Measurements from ENCODE around the gene PRKD2. TPM values are rescaled to one million over a fixed set of nuclear protein-coding genes. Genes with fewer than 3 reads are reported as not detected.

Gene PRKD2
- total RNA-seq, 2 donors from 2014 or later: 18.9 to 58.3 TPM

GRCh38 chr19:46674416-46675178 lies 42.3 kb downstream of the PRKD2 start:
- ATAC-seq (peak; percentile 22), DNase-seq (no peak)
- WGBS, 2 donors: 88 to 95% methylated on average over 11 to 21 of the region's 21 CpGs
- H3K36me3 ChIP-seq (replicated peaks in 1 of 2; ENCODE audit: insufficient read depth in 1 of 2, low read depth in 2 of 2): peaks cover 8 to 19% of the 10 kb centered on the region in 2 donors
- TF ChIP-seq POLR2A (IDR thresholded peaks at IDR 0.05) (no peak), CTCF (IDR thresholded peaks at IDR 0.05) (no peak)
- no peaks in the 10 kb centered on the region for H3K27me3 ChIP-seq
- H3K9me3 ChIP-seq: no peaks in the 10 kb centered on the region
- no peaks in the 10 kb centered on the region for H3K4me1 ChIP-seq
- no peak overlapping the region for H3K27ac ChIP-seq
- H3K4me3 ChIP-seq: no peak overlapping the region
- intact Hi-C loops (cut with DNase I): no loop called here

- no peaks in the 10 kb centered on the region for H3K4me1 ChIP-seq
- no peaks in the 10 kb centered on the region for H3K27me3 ChIP-seq
- DNase-seq: no peak
- H3K27ac ChIP-seq: no peak overlapping the region
- intact Hi-C loops (cut with DNase I): no loop called here
- H3K36me3 ChIP-seq (replicated peaks in 1 of 2; ENCODE audit: insufficient read depth in 1 of 2, low read depth in 2 of 2): peaks cover 8 to 14% of the 10 kb centered on the region in 2 donors
- TF ChIP-seq CTCF (IDR thresholded peaks at IDR 0.05) (no peak), POLR2A (IDR thresholded peaks at IDR 0.05) (no peak)
- no peak overlapping the region for H3K4me3 ChIP-seq
- no peaks in the 10 kb centered on the region for H3K9me3 ChIP-seq
- ATAC-seq: no peak
Measured at GRCh38 chr19:46670813-46671212, 46.1 kb downstream of the PRKD2 start.

GRCh38 chr19:46668662-46669061 lies 48.3 kb downstream of the PRKD2 start:
- H3K4me3 ChIP-seq: no peak overlapping the region
- WGBS, 2 donors: 90 to 93% methylated on average over 3 of the region's 3 CpGs
- no peaks in the 10 kb centered on the region for H3K9me3 ChIP-seq
- H3K27me3 ChIP-seq: no peaks in the 10 kb centered on the region
- DNase-seq (no peak), ATAC-seq (no peak)
- H3K4me1 ChIP-seq: no peaks in the 10 kb centered on the region
- H3K27ac ChIP-seq: no peak overlapping the region
- peaks cover under 1 to 4% of the 10 kb centered on the region in 2 donors for H3K36me3 ChIP-seq (replicated peaks in 1 of 2; ENCODE audit: insufficient read depth in 1 of 2, low read depth in 2 of 2)
- intact Hi-C loops (cut with DNase I): loop anchor here (5.0 kb wide), 1 partner anchor 56 kb away; no protein-coding TSS in a partner anchor
- TF ChIP-seq CTCF (IDR thresholded peaks at IDR 0.05) (no peak), POLR2A (IDR thresholded peaks at IDR 0.05) (no peak)

GRCh38 chr19:46665072-46665471 lies 51.8 kb downstream of the PRKD2 start:
- no peak overlapping the region for H3K4me3 ChIP-seq
- 70 to 77% methylated on average over 8 of the region's 8 CpGs for WGBS, 2 donors
- H3K36me3 ChIP-seq (replicated peaks in 1 of 2; ENCODE audit: insufficient read depth in 1 of 2, low read depth in 2 of 2): no peaks in the 10 kb centered on the region
- intact Hi-C loops (cut with DNase I): loop anchor here (5.0 kb wide), 1 partner anchor 53 kb away; no protein-coding TSS in a partner anchor
- no peak for ATAC-seq
- H3K27me3 ChIP-seq: peaks cover 0 to 4% of the 10 kb centered on the region in 2 donors
- H3K9me3 ChIP-seq: no peaks in the 10 kb centered on the region
- DNase-seq: no peak
- TF ChIP-seq CTCF (IDR thresholded peaks at IDR 0.05) (no peak), POLR2A (IDR thresholded peaks at IDR 0.05) (no peak)
- no peak overlapping the region for H3K27ac ChIP-seq
- H3K4me1 ChIP-seq: peaks cover 17% of the 10 kb centered on the region
